Endothelial cell of umbilical vein (primary cell): ENCODE data around the gene CCBE1. TPM values are rescaled to one million over a fixed set of nuclear protein-coding genes. Genes with fewer than 3 reads are reported as not detected.

Source experiments
- BruUV-seq: library from RNA; stranded (reverse); fragments of 400-500 nt; replicated peaks from 2 replicates; lab custom pipeline; 2021; lab: Mats Ljungman, UMichigan
- CTCF ChIA-PET: fragments of 300-600, 350-600 bp; sonication (Branson Sonifier 250); formaldehyde crosslinking; loops from one replicate; lab custom pipeline; 2021; ENCODE audit warnings: antibody characterized with exemption, inconsistent platforms; lab: Charles Lee
- POLR2A ChIA-PET: fragments of 300-600, 350-600 bp; sonication (Branson Sonifier 250); formaldehyde crosslinking; loops from one replicate; lab custom pipeline; 2021; ENCODE audit warnings: antibody characterized with exemption, inconsistent platforms; lab: Charles Lee
- DNase-seq: peaks from one replicate; pipeline ENCODE4 v3.0.0-alpha.2; 2011; ENCODE audit warnings: low read depth, low spot score
- FAIRE-seq: peaks from 2 replicates; lab custom pipeline; 2011; peaks lifted over from hg19 to GRCh38; lab: Jason Lieb, UNC
- H2AFZ ChIP-seq: 2 replicates; pipeline ENCODE4 v1.6.0; 2012; ENCODE audit warnings: low read depth, low read length, control low read depth, inconsistent platforms
- H3K27ac ChIP-seq: 2 replicates; pipeline ENCODE4 v1.5.1; 2011; ENCODE audit warnings: low read depth, mild to moderate bottlenecking, control low read depth, low read length, moderate library complexity; ENCODE audit not compliant: insufficient read depth
- H3K27me3 ChIP-seq, 2 experiments: 2 replicates each; pipeline versions ENCODE4 v1.6.0 to v1.6.1; 2011; ENCODE audit warnings: low read length in 2 of 2, mixed read lengths in 1 of 2; ENCODE audit not compliant: control insufficient read depth in 2 of 2, insufficient read depth in 2 of 2
- H3K36me3 ChIP-seq, 2 experiments: 2 replicates in 1 of 2; 3 replicates in 1 of 2; pipeline ENCODE4 v1.5.1; 2011; ENCODE audit warnings: low read length in 2 of 2, mild to moderate bottlenecking in 1 of 2, moderate library complexity in 1 of 2; ENCODE audit not compliant: control insufficient read depth in 2 of 2, insufficient read depth in 2 of 2; ENCODE audit errors: extremely low read depth in 1 of 2
- H3K4me1 ChIP-seq: 3 replicates; pipeline ENCODE4 v1.5.1; 2011; ENCODE audit warnings: mild to moderate bottlenecking, low read length; ENCODE audit not compliant: control insufficient read depth, insufficient read depth; ENCODE audit errors: extremely low read depth
- H3K4me2 ChIP-seq: 2 replicates; pipeline ENCODE4 v1.6.1; 2011; ENCODE audit warnings: low read length, control low read depth, mixed read lengths; ENCODE audit not compliant: insufficient read depth
- H3K4me3 ChIP-seq, 3 experiments: fragments of 200-600 bp in 1 of 3; sonication (generic), shearing (Covaris generic) in 1 of 3; replicated peaks in 1 of 3; 2 replicates each; pipeline ENCODE4 v1.5.1; 2011 to 2016; ENCODE audit warnings: control low read depth in 3 of 3, low read length in 3 of 3, mild to moderate bottlenecking in 2 of 3, inconsistent platforms in 1 of 3, low read depth in 1 of 3, moderate library complexity in 1 of 3; ENCODE audit not compliant: insufficient read depth in 1 of 3
- H3K79me2 ChIP-seq: 2 replicates; pipeline ENCODE4 v1.6.0; 2012; ENCODE audit warnings: low read length, inconsistent platforms; ENCODE audit not compliant: control insufficient read depth, insufficient read depth
- H3K9ac ChIP-seq: replicated peaks from 2 replicates; pipeline ENCODE3; 2011; ENCODE audit warnings: low read length, control low read depth; ENCODE audit not compliant: insufficient read depth; ENCODE audit errors: extremely low read depth
- H3K9me1 ChIP-seq: replicated peaks from 3 replicates; pipeline ENCODE4 v1.6.0; 2011; ENCODE audit warnings: mild to moderate bottlenecking, low read length; ENCODE audit not compliant: control insufficient read depth, insufficient read depth; ENCODE audit errors: extremely low read depth
- H3K9me3 ChIP-seq: replicated peaks from 2 replicates; pipeline ENCODE4 v1.5.1; 2012; ENCODE audit warnings: low read length, inconsistent platforms; ENCODE audit not compliant: control insufficient read depth, insufficient read depth
- H4K20me1 ChIP-seq: replicated peaks from 2 replicates; pipeline ENCODE3; 2011; ENCODE audit warnings: mild to moderate bottlenecking, low read length; ENCODE audit not compliant: control insufficient read depth, insufficient read depth; ENCODE audit errors: extremely low read depth
- EZH2 ChIP-seq: IDR thresholded peaks from 2 replicates; pipeline ENCODE4 v1.6.1; 2012; ENCODE audit warnings: borderline replicate concordance, low read depth, mild to moderate bottlenecking, moderate library complexity, low read length, inconsistent platforms; ENCODE audit not compliant: severe bottlenecking
- FOS ChIP-seq: IDR thresholded peaks from 2 replicates; pipeline ENCODE4 v1.6.1; 2011; ENCODE audit warnings: mild to moderate bottlenecking, low read length, moderate library complexity, borderline replicate concordance; ENCODE audit not compliant: insufficient read depth
- GATA2 ChIP-seq: IDR thresholded peaks from 2 replicates; pipeline ENCODE4 v1.7.0; 2011; ENCODE audit warnings: low read depth, mild to moderate bottlenecking, moderate library complexity, mixed read lengths, low read length; ENCODE audit not compliant: insufficient read length, insufficient read depth
- JUN ChIP-seq: IDR thresholded peaks from 2 replicates; pipeline ENCODE4 v1.6.1; 2011; ENCODE audit warnings: borderline replicate concordance, low read depth; ENCODE audit not compliant: insufficient read length, insufficient read depth
- MAX ChIP-seq: IDR thresholded peaks from 2 replicates; pipeline ENCODE4 v1.6.1; 2011; ENCODE audit not compliant: insufficient read depth, insufficient read length
- MYC ChIP-seq: IDR thresholded peaks from one replicate; pipeline ENCODE4 v1.6.1; 2011; ENCODE audit warnings: mild to moderate bottlenecking, low read depth, low read length
- POLR2AphosphoS5 ChIP-seq: IDR thresholded peaks from 2 replicates; pipeline ENCODE4 v1.6.1; 2012; ENCODE audit warnings: low read depth, mild to moderate bottlenecking, control low read depth, low read length, moderate library complexity; ENCODE audit not compliant: insufficient read depth
- dilution Hi-C: fragments of 300-500 bp; cut with MboI; formaldehyde crosslinking; loops from one replicate; pipeline ENCODE4 v1.15.0; 2019; ENCODE audit warnings: low sequenced_read_pairs; ENCODE audit not compliant: extremely low pct_ligation_motif_present
- intact Hi-C: fragments of 100-400 bp; cut with micrococcal nuclease; formaldehyde crosslinking; loops from one replicate; pipeline ENCODE4 v1.10.0; 2022
- polyA plus RNA-seq, 4 experiments: library from polyadenylated mRNA; depleted of rRNA in 3 of 4; stranded (reverse) in 3 of 4; unstranded in 1 of 4; fragments of >200 nt; gene quantifications; 2 replicates each; pipeline versions ENCODE4 v1.2.1 to v1.2.3, GENCODE V29; 2011 to 2012; ENCODE audit warnings: missing spikeins in 1 of 4
- total RNA-seq: library from RNA; stranded (reverse); gene quantifications from 2 replicates; pipeline ENCODE4 v1.2.3, GENCODE V29; 2021
- TF ChIP-seq, protein P1 (sequence below), 2 donors: IDR thresholded peaks; 1 replicate in 1 of 2; 2 replicates in 1 of 2; pipeline ENCODE4 v1.5.1; 2011; ENCODE audit warnings: low read length in 2 of 2, mild to moderate bottlenecking in 2 of 2, moderate library complexity in 2 of 2, control low read depth in 1 of 2, inconsistent platforms in 1 of 2, low read depth in 1 of 2; ENCODE audit not compliant: insufficient read depth in 1 of 2; ENCODE audit errors: extremely low read depth in 1 of 2

The CCBE1 gene
- total and polyA plus RNA-seq, 2 donors (not counting 3 experiments of a cell fraction or from before 2014, with no cell fraction given) = 0.04 TPM; not detected in 1

GRCh38 chr18:59721931-59722330 lies 24.7 kb upstream of the CCBE1 start:
- H3K9ac ChIP-seq = no peak overlapping the region
- no peaks in the 10 kb centered on the region for H3K36me3 ChIP-seq
- no peaks in the 10 kb centered on the region for H3K79me2 ChIP-seq
- no peaks in the 10 kb centered on the region for H3K27me3 ChIP-seq
- H3K4me1 ChIP-seq = no peaks in the 10 kb centered on the region
- H3K9me3 ChIP-seq = no peaks in the 10 kb centered on the region
- intact Hi-C loops = no loop called here
- no peak overlapping the region for H3K27ac ChIP-seq
- no peak overlapping the region for H3K4me3 ChIP-seq
- no peaks in the 10 kb centered on the region for H3K9me1 ChIP-seq
- no peak for TF ChIP-seq POLR2AphosphoS5
- no peak for TF ChIP-seq GATA2
- no peak for TF ChIP-seq FOS
- TF ChIP-seq, protein P1, sequence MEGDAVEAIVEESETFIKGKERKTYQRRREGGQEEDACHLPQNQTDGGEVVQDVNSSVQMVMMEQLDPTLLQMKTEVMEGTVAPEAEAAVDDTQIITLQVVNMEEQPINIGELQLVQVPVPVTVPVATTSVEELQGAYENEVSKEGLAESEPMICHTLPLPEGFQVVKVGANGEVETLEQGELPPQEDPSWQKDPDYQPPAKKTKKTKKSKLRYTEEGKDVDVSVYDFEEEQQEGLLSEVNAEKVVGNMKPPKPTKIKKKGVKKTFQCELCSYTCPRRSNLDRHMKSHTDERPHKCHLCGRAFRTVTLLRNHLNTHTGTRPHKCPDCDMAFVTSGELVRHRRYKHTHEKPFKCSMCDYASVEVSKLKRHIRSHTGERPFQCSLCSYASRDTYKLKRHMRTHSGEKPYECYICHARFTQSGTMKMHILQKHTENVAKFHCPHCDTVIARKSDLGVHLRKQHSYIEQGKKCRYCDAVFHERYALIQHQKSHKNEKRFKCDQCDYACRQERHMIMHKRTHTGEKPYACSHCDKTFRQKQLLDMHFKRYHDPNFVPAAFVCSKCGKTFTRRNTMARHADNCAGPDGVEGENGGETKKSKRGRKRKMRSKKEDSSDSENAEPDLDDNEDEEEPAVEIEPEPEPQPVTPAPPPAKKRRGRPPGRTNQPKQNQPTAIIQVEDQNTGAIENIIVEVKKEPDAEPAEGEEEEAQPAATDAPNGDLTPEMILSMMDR (IDR thresholded peaks at IDR 0.05; ENCODE audit: extremely low read depth in 1 of 2, insufficient read depth in 1 of 2, low read depth in 1 of 2, low read length in 2 of 2) = no peak
- no peak for TF ChIP-seq EZH2
- TF ChIP-seq MYC = no peak
- TF ChIP-seq MAX = no peak
- TF ChIP-seq JUN = no peak
- dilution Hi-C loops = no loop called here
- BruUV-seq = no TSS peak
- H4K20me1 ChIP-seq = no peaks in the 10 kb centered on the region
- no peak overlapping the region for H3K4me2 ChIP-seq
- ChIA-PET POLR2A (interaction anchor here (1.0 kb wide), 1 partner anchor 179 kb away, joined by 3 read pairs; no protein-coding TSS in a partner anchor), CTCF (interaction anchor here (4.6 to 11.3 kb wide), 2 partner anchors 25 to 102 kb away, joined by 25 to 129 read pairs; partner anchors contain the start of gene CCBE1)
- FAIRE-seq = no peak
- no peak for DNase-seq
- H2AFZ ChIP-seq = no peak overlapping the region
